GM18511 (cell line): Measurements from ENCODE around the gene EIPR1.
A peak's percentile ranks its signal among the peaks of the same experiment; 100 is the strongest.

Experiments
- ATAC-seq: cut with Tn5 transposase; IDR thresholded peaks from one replicate; pipeline ENCODE4 v1.9.1; 2021; ENCODE audit warnings: mild to moderate bottlenecking, moderate library complexity; ENCODE audit not compliant: unreplicated experiment

Gene EIPR1

GRCh38 chr2:3377612-3378432, at the start of gene EIPR1:
Gene EIPR1, minus strand, starts transcription at chr2:3377818. Its CDS starts 129 bp downstream, at chr2:3377689.
- peak; percentile 79 for ATAC-seq

DNA sequence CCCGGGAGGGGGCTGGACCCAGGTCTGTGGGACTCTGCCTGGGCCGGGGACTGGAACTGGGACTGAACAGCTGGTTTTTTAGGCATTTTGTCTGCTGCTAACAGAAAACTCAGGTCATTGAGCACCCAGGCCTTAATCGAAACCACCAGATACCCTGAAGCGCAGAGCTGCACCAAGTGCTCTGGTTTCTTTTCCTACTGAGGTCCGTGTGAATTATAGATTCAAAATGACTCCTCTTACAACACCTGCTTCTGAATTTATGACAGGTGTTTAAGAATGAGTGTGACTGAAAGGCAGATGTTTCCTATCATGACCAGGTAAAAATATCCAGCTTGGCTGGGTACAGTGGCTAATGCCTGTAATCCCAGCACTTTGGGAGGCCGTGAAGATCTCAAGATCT, 49.7 kb upstream of the EIPR1 start:
- no peak for ATAC-seq

- no peak for ATAC-seq
Measured at GRCh38 chr2:3426615-3427014, 49.0 kb upstream of the EIPR1 start.

DNA sequence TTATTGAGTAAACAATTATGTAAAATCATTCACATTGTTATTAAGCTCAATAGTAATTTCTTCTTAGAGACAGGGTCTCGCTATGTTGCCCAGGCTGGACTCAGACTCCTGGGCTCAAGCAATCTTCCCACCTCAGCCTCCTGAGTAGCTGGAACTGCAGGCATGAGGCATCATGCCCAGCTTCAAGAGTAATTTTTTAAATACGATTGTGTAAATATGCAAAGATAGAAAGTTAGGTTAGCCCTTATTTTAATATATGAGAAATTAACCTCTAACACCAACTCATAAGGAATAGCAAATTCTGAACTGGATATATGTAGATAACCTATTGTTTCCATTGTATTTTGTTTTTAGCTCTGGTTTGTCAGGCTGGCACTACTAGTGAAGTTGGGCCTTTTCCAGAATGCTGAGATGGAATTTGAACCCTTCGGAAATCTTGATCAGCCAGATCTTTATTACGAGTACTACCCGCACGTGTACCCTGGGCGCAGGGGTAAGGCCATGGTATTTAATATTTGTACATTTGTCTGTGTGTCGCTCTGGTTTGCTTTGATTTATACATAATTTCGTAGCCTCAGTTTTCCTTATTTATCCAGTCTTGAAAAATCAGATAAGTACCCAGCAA, 46.7 kb upstream of the EIPR1 start:
- ATAC-seq = no peak

GRCh38 chr2:3423492-3424170, 46.0 kb upstream of the EIPR1 start:
- peak; percentile 48 for ATAC-seq

GRCh38 chr2:3422161-3422779, 44.7 kb upstream of the EIPR1 start:
- ATAC-seq = peak; percentile 50

GRCh38 chr2:3421580-3421979, 44.0 kb upstream of the EIPR1 start:
- no peak for ATAC-seq

- ATAC-seq = no peak
Measured at GRCh38 chr2:3420769-3421397, 43.3 kb upstream of the EIPR1 start.

GRCh38 chr2:3420076-3420768, 42.6 kb upstream of the EIPR1 start:
- no peak for ATAC-seq

DNA sequence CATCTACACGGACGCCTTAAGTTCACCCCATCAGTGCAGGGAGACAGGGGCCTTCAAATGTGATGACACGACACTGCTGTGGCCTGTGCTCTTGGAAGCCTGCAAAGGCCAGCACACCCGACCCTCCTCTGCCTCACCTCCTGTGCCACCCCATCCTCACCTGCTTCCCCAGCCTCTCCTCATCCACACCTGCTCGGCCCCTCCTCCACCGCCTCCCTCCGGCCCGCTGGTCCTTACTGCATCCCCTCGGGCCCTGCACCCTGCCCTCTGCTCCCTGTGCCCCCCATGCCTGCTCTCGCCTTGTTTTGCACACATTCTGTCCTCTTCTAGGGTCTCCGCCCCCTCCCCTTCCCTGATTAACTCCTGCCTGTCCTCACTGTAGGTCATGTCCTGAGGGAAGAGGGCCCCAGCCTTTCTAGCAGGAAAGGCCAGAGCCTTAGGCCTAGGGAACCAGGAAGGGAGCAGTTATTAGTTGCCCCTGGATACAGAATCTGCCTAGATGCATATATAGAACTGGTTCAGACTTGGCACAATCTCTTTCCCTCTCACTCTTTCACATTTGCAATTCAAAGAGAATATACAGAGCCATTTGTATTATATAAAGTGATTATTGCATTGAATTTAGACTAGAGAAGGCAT, 41.3 kb upstream of the EIPR1 start:
- ATAC-seq = no peak

GRCh38 chr2:3414133-3414860, 36.7 kb upstream of the EIPR1 start:
- ATAC-seq = no peak

GRCh38 chr2:3413697-3414096, 36.1 kb upstream of the EIPR1 start:
- no peak for ATAC-seq

DNA sequence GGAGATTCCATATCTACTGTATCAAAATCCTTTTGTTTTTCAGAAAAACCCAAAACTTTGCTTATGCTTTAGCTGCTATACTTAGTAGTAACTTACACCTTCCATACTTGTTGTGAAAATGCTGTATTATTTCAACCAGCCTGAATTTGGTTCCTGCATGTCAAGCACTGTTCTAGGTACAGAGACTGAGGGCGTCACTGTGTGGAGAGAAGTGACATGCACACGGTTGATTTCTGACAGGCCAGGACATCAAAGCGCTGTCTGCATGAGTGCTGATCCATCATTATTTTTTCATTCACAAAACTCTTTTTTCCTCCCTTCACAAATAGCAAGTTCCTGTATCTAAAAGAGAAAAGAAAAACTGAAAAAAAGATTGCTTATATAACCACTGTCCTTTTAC, 33.5 kb upstream of the EIPR1 start:
- ATAC-seq = no peak

DNA sequence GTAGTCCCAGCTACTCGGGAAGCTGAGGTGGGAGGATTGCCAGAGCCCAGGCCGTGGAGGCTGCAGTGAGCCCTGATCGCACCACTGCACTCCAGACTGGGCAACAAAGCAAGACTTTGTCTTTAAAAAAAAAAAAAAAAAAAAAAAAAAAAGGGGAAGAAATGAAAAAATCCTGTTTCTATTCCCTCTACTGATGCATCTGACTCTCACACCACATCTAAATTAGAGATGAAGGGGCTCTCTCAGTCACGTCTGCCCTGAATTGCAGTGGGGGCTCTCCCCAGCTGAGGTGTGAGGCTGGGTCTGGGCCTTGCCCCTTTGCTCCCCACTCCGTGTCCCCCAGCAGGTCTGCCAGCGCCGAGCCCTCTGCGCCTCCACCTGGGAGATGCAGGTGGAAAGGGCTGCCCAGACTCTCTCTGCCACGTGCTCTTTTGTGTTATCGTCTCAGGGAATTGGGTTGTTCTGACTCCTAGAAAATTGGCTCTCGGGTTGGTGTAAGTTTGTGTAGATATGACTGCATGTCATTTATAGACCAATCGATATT, 32.1 kb upstream of the EIPR1 start:
- ATAC-seq = no peak

GRCh38 chr2:3408781-3409180, 31.2 kb upstream of the EIPR1 start:
- no peak for ATAC-seq

GRCh38 chr2:3406501-3406900, 28.9 kb upstream of the EIPR1 start:
- ATAC-seq = no peak

DNA sequence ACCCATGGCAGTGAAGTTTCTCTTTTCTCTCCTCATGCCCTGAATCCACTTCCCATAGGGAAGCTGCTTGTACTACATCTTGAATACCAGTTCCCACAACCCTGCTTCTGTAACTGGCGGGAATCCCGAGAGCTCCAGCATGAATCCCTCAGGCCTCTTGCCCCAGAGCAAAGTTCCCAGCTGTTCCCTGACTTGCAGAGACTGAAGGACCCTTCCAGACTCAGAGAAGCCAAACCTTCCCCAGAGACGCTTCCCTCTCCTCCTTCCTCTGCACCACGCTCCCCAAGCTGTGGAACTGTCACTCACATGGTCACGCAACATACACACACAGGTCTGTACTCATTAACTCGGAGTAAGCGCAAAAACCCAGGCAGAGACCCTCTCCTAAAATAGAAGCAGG, 28.3 kb upstream of the EIPR1 start:
- ATAC-seq = no peak

- ATAC-seq = no peak
Measured at GRCh38 chr2:3405307-3405706, 27.7 kb upstream of the EIPR1 start.

DNA sequence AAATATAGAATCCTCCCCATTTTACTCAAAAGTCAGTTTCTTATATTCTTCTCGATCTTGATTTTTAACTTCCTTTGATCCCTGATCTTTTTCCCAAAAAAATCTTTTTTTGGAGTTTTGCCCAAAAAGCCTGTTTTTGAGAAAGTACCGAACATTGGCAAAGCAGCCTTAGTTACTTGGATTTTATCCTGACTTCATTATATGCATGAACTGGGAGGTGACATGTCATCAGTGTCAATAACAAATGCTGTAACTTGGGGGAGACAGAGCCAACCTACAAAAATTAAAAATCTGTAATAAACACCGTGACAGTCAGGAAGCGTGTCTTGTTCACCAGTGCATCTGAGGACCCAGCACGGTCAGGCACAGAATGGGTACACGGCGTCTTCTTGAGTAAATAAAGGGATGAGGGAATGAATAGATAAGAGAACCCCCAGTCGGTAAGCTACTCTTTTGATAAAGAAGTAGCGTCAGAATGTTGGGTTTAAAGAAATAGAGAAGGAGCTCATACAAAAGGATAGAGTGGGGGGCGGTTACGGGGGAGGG, 26.8 kb upstream of the EIPR1 start:
- no peak for ATAC-seq
